DMS114 treated with DMSO at 0.1 percent for 48 hours (cell line): ENCODE results near the gene RNF180.
A peak's percentile ranks its signal among the peaks of the same experiment; 100 is the strongest.
"Not testable (repeated sequence)": the region's sequence is repeated elsewhere in the genome, so short reads cannot be mapped to it uniquely, and the experiment has no call there.

ENCODE experiments used
- DNase-seq: peaks from one replicate; lab custom pipeline; 2025; ENCODE audit not compliant: unreplicated experiment; lab: John Stamatoyannopoulos, UW

RNF180 gene

GRCh38 chr5:64176301-64176700 lies 10.7 kb downstream of the RNF180 start:
- no peak for DNase-seq

- no peak for DNase-seq
These were observed 15.2 kb downstream of the RNF180 start for GRCh38 chr5:64180661-64181343.

- DNase-seq = no peak
These were observed 15.8 kb downstream of the RNF180 start for GRCh38 chr5:64181440-64181839.

GRCh38 chr5:64183956-64184355 lies 18.3 kb downstream of the RNF180 start:
- no peak for DNase-seq

GRCh38 chr5:64184832-64185231 lies 19.2 kb downstream of the RNF180 start:
- DNase-seq = no peak

- no peak for DNase-seq
These were observed 23.1 kb downstream of the RNF180 start for GRCh38 chr5:64188776-64189175.

- no peak for DNase-seq
These were observed 25.1 kb downstream of the RNF180 start for GRCh38 chr5:64190562-64191306.

GRCh38 chr5:64195981-64196380 lies 30.3 kb downstream of the RNF180 start:
- DNase-seq = no peak

GRCh38 chr5:64199425-64199824 lies 33.8 kb downstream of the RNF180 start:
- no peak for DNase-seq

GRCh38 chr5:64201996-64202395 lies 36.4 kb downstream of the RNF180 start:
- no peak for DNase-seq

- DNase-seq = no peak
These were observed 41.0 kb downstream of the RNF180 start for GRCh38 chr5:64206653-64207052.

- peak; percentile 33 for DNase-seq
These were observed 42.3 kb downstream of the RNF180 start for GRCh38 chr5:64207978-64208377.

- no peak for DNase-seq
These were observed 43.7 kb downstream of the RNF180 start for GRCh38 chr5:64209353-64209752.

- no peak for DNase-seq
These were observed 45.2 kb downstream of the RNF180 start for GRCh38 chr5:64210866-64211265.

- no peak for DNase-seq
These were observed 47.4 kb downstream of the RNF180 start for GRCh38 chr5:64213011-64213410.

GRCh38 chr5:64213531-64213930 lies 47.9 kb downstream of the RNF180 start:
- no peak for DNase-seq

GRCh38 chr5:64214132-64214531 lies 48.5 kb downstream of the RNF180 start:
- DNase-seq = no peak

- DNase-seq = no peak
These were observed 56.3 kb downstream of the RNF180 start for GRCh38 chr5:64221911-64222310.

- DNase-seq = not testable (repeated sequence)
These were observed 59.8 kb downstream of the RNF180 start for GRCh38 chr5:64225286-64225981.

GRCh38 chr5:64227131-64227537 lies 61.5 kb downstream of the RNF180 start:
- DNase-seq = not testable (repeated sequence)

- peak; percentile 33 for DNase-seq
These were observed 63.6 kb downstream of the RNF180 start for GRCh38 chr5:64229163-64229774.

- DNase-seq = no peak
These were observed 95.1 kb downstream of the RNF180 start for GRCh38 chr5:64260756-64261155.
